Urinary bladder (tissue), 4 donors: Measurements from ENCODE around the gene TMEM244. TPM values are rescaled to one million over a fixed set of nuclear protein-coding genes. Genes with fewer than 3 reads are reported as not detected.
"Not testable (repeated sequence)": the region's sequence is repeated elsewhere in the genome, so short reads cannot be mapped to it uniquely, and the experiment has no call there.

ENCODE experiments used
- DNase-seq: peaks from one replicate; pipeline ENCODE4 v3.0.0-alpha.2; 2015; ENCODE audit errors: extremely low spot score
- H3K27ac ChIP-seq: one replicate; pipeline ENCODE4 v1.5.1; 2013; ENCODE audit warnings: low read depth, mild to moderate bottlenecking, moderate library complexity
- H3K36me3 ChIP-seq: one replicate; pipeline ENCODE4 v1.6.1; 2013; ENCODE audit warnings: mild to moderate bottlenecking, moderate library complexity; ENCODE audit not compliant: insufficient read depth
- H3K4me1 ChIP-seq: one replicate; pipeline ENCODE4 v1.6.1; 2013; ENCODE audit warnings: mild to moderate bottlenecking, moderate library complexity; ENCODE audit not compliant: insufficient read depth
- H3K4me3 ChIP-seq: one replicate; pipeline ENCODE4 v1.5.1; 2013; ENCODE audit warnings: low read depth, low read length
- WGBS: extraction: QIAGEN DNeasy Blood & Tissue Kit; methylation state at CpG from one replicate; pipeline ENCODE4 v1.1.7; 2013; 5-methylcytosine and 5-hydroxymethylcytosine counted together
- polyA plus RNA-seq: library from polyadenylated mRNA; stranded (reverse); fragments of 200-250 nt; gene quantifications from one replicate; pipeline ENCODE4 v1.2.3, GENCODE V29; 2013
- total RNA-seq: library from RNA; depleted of rRNA; stranded (reverse); fragments of >200 nt; gene quantifications from one replicate; pipeline ENCODE4 v1.2.3, GENCODE V29; 2014
- donor health status: healthy with polysubstance abuse.
- donor health status: healthy.

The TMEM244 gene
- total and polyA plus RNA-seq, 2 donors: not detected

GRCh38 chr6:129884211-129884610, 23.1 kb upstream of the TMEM244 start:
- Histone ChIP-seq H3K27ac (no peak overlapping the region), H3K36me3 (no peaks in the 10 kb centered on the region), H3K4me1 (no peaks in the 10 kb centered on the region), H3K4me3 (no peak overlapping the region)
- 54% methylated on average over 1 of the region's 1 CpG for WGBS
- no peak for DNase-seq

DNA sequence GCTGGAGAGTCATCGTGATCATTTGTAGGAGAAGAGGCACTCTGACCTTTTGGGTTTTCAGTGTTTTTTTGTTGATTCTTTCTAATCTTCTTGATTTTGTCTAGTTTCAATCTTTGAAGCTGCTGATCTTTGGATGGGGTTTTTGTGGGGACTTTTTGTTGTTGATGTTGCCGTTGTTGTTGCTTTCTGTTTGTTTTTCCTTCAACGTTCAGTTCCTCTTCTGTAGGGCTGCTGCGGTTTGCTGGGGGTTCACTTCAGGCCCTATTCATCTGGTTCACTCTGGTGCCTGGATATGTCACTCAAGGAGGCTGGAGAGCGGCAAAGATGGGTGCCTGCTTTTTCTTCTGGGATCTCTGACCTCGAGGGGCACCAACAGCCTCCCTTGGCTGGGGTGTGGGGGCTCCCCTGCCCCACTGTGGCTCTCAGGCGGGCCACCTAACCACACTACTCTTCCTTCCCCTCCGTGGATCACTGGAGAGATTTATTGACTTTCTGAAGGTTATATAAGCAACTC, 21.5 kb upstream of the TMEM244 start:
- no peaks in the 10 kb centered on the region for H3K4me1 ChIP-seq
- H3K27ac ChIP-seq: no peak overlapping the region
- 67% methylated on average over 8 of the region's 8 CpGs for WGBS
- no peaks in the 10 kb centered on the region for H3K36me3 ChIP-seq
- H3K4me3 ChIP-seq: no peak overlapping the region
- no peak for DNase-seq

- not testable (repeated sequence) for H3K4me3 ChIP-seq, H3K36me3 ChIP-seq, H3K27ac ChIP-seq, DNase-seq, H3K4me1 ChIP-seq
- 91% methylated on average over 1 of the region's 1 CpG for WGBS
Observed at GRCh38 chr6:129877894-129878293, 16.8 kb upstream of the TMEM244 start.

- no peaks in the 10 kb centered on the region for H3K4me1 ChIP-seq
- no peak for DNase-seq
- 53% methylated on average over 6 of the region's 6 CpGs for WGBS
- no peak overlapping the region for H3K27ac ChIP-seq
- H3K36me3 ChIP-seq: no peaks in the 10 kb centered on the region
- H3K4me3 ChIP-seq: no peak overlapping the region
Observed at GRCh38 chr6:129875610-129876520, 14.8 kb upstream of the TMEM244 start.

DNA sequence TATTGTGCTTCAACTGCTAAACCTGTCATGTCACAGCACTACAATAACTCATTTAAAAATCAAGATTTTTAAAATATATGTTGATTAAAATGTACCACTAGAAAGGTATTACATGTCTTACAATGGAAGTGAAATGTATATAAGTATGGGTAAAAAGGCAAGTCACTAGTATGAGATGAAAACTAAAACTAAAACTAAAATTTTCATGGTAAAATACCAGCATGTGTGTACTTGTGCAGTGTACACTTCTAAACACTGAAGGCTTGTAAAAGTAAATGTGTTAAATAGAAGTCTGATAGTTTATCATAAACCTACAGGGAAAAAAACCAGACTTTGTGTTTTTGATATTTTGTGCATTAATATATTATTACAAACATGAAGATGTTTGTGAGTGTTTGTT, 13.7 kb upstream of the TMEM244 start:
- H3K27ac ChIP-seq: no peak overlapping the region
- no peaks in the 10 kb centered on the region for H3K4me1 ChIP-seq
- H3K36me3 ChIP-seq: no peaks in the 10 kb centered on the region
- H3K4me3 ChIP-seq: no peak overlapping the region
- no peak for DNase-seq

- Histone ChIP-seq H3K36me3 (no peaks in the 10 kb centered on the region), H3K4me1 (no peaks in the 10 kb centered on the region), H3K4me3 (no peak overlapping the region), H3K27ac (no peak overlapping the region)
- no peak for DNase-seq
- WGBS: 24% methylated on average over 2 of the region's 2 CpGs
Observed at GRCh38 chr6:129872586-129872985, 11.5 kb upstream of the TMEM244 start.

DNA sequence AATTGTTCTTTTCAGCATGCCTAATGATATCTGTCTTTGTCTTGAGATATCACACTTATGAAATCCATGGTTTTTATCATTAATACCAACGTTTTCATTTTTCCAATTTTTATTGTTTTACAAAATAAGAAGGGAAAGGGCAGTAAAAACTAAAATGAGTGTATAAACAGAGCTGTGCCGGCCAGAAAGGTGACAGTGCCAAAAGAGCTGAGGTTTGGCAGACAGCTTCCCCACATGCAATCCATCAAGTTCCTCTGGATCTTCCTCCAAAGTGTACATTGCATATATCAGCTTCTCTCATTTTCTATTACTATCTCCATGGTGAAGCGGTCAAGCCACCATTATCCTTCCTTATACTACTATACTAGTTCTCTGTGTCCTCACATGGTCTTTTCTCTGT, 10.1 kb upstream of the TMEM244 start:
- 30% methylated on average over 3 of the region's 3 CpGs for WGBS
- no peak for DNase-seq
- Histone ChIP-seq H3K36me3 (no peaks in the 10 kb centered on the region), H3K4me1 (no peaks in the 10 kb centered on the region), H3K4me3 (no peak overlapping the region), H3K27ac (no peak overlapping the region)

- Histone ChIP-seq H3K4me1 (no peaks in the 10 kb centered on the region), H3K4me3 (no peak overlapping the region), H3K27ac (no peak overlapping the region), H3K36me3 (no peaks in the 10 kb centered on the region)
- DNase-seq: no peak
Observed at GRCh38 chr6:129867403-129867802, 6.3 kb upstream of the TMEM244 start.

DNA sequence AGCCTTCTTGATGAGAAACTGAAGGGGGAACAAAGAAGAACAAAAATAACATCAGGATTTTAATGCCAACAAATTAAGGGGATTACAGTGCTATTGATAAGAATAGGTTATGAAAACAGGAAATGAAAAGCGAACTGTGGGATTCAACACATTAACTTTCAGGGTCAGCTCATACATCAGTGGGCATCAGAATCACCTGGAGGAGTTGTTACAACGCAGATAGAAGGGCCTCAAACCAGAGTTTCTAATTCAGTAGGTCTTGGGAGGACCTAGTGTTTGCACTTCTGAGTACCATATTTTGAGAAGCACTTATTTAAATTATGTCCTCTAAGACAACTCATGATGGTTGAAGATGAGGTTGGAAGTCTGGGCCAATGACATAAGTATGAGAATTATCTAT, 5.6 kb upstream of the TMEM244 start:
- 92% methylated on average over 2 of the region's 2 CpGs for whole genome bisulfite sequencing
- H3K4me3 ChIP-seq: no peak overlapping the region
- no peak overlapping the region for H3K27ac ChIP-seq
- H3K4me1 ChIP-seq: no peaks in the 10 kb centered on the region
- H3K36me3 ChIP-seq: no peaks in the 10 kb centered on the region
- DNase-seq: no peak

GRCh38 chr6:129866256-129866655, 5.1 kb upstream of the TMEM244 start:
- no peak overlapping the region for H3K27ac ChIP-seq
- H3K36me3 ChIP-seq: no peaks in the 10 kb centered on the region
- DNase-seq: no peak
- no peaks in the 10 kb centered on the region for H3K4me1 ChIP-seq
- 77% methylated on average over 1 of the region's 1 CpG for WGBS
- no peak overlapping the region for H3K4me3 ChIP-seq

- no peak for DNase-seq
- Histone ChIP-seq H3K36me3 (no peaks in the 10 kb centered on the region), H3K4me3 (no peak overlapping the region), H3K4me1 (no peaks in the 10 kb centered on the region), H3K27ac (no peak overlapping the region)
- WGBS: 95% methylated on average over 4 of the region's 4 CpGs
Observed at GRCh38 chr6:129865013-129865412, 3.9 kb upstream of the TMEM244 start.

- Histone ChIP-seq H3K27ac (no peak overlapping the region), H3K4me1 (no peaks in the 10 kb centered on the region), H3K36me3 (no peaks in the 10 kb centered on the region), H3K4me3 (no peak overlapping the region)
- no peak for DNase-seq
- WGBS: 94% methylated on average over 6 of the region's 6 CpGs
Observed at GRCh38 chr6:129863664-129864063, 2.5 kb upstream of the TMEM244 start.

DNA sequence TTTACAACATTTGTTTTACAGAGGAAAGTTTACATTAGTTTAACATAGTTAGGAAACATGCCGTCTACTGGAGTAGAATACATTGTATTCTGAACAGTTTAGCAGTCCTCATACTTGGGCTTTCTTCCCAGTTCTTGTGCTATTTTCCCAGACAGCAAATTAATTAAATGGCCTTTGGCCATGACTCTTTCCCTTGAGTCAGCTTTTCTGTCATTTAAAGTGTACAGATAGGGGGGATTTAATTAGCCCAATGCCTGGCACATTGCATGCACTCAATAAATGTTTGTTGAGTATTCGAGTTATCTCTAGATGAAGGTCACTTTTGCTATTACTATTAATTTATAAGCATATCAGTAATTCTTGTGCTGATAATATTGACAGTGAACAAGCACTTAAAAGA, 1.6 kb downstream of the TMEM244 start:
- DNase-seq: no peak
- H3K36me3 ChIP-seq: no peaks in the 10 kb centered on the region
- no peak overlapping the region for H3K27ac ChIP-seq
- no peaks in the 10 kb centered on the region for H3K4me1 ChIP-seq
- 19% methylated on average over 2 of the region's 2 CpGs for WGBS
- no peak overlapping the region for H3K4me3 ChIP-seq

- Histone ChIP-seq H3K27ac (no peak overlapping the region), H3K36me3 (no peaks in the 10 kb centered on the region), H3K4me3 (no peak overlapping the region), H3K4me1 (no peaks in the 10 kb centered on the region)
- DNase-seq: no peak
- WGBS: 72% methylated on average over 4 of the region's 4 CpGs
Observed at GRCh38 chr6:129857838-129858237, 3.3 kb downstream of the TMEM244 start.
